Measurements from ENCODE around the gene ELF5.

ELF5 gene

DNA sequence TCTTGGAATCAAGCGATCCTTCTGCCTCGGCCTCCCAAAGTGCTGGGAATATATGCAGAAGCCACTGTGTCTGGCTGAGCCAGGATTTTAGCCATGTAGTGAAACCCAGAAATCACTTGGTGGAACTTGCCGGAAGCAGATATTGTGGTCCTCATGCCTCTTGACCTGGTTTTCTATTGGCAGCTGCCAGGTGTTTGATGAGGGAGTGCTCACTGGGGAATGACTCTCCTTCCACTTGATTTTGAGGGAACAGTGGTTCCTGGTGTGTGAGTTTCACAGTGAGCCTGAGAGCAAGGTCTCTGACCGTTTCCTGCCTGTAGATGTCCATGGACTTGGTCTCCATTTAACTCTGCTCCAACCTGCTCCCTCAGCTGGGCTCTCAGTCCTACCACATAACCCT is 34.7 kb upstream of the ELF5 start:
- TF ChIP-seq, protein P1, sequence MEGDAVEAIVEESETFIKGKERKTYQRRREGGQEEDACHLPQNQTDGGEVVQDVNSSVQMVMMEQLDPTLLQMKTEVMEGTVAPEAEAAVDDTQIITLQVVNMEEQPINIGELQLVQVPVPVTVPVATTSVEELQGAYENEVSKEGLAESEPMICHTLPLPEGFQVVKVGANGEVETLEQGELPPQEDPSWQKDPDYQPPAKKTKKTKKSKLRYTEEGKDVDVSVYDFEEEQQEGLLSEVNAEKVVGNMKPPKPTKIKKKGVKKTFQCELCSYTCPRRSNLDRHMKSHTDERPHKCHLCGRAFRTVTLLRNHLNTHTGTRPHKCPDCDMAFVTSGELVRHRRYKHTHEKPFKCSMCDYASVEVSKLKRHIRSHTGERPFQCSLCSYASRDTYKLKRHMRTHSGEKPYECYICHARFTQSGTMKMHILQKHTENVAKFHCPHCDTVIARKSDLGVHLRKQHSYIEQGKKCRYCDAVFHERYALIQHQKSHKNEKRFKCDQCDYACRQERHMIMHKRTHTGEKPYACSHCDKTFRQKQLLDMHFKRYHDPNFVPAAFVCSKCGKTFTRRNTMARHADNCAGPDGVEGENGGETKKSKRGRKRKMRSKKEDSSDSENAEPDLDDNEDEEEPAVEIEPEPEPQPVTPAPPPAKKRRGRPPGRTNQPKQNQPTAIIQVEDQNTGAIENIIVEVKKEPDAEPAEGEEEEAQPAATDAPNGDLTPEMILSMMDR (IDR thresholded peaks at IDR 0.05; ENCODE audit: low read depth, low read length, missing control alignments): no peak
- H3K4me3 ChIP-seq (replicated peaks; ENCODE audit: low read depth, low read length): no peak overlapping the region
- no peak for DNase-seq (ENCODE audit: extremely low read depth, low read depth)

DNA sequence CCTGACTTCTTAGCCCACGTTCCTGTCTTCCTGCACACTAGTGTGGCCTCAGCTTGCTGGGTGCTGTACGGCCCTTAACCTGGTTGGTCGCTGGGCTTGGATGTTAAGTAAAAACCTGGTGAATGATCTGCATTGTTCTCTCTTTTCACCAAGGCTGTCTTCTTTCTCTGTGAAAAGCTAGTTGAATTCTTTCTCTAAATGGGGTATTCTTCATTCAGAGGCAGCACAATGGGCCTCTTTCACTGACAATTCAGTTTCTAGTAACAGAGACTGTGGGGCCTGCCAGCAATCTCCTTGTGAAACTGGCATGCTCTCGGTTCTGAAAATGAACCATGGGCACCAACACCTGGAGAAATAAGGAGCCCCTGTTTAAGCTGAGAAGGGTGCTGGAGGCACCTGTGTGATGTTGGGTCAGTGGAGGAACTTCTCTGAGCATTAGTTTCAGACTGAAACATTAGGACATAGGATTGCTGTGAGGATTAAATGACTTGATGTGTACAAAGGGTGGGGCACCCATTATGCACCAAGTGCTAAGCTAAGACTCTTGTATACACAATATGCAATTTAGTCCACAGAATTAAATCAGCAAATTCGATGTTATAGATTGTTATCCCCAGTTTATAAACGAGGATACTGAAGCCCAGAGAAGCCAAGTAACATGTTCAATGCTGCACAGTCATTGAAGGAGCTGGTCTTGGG is 33.1 kb upstream of the ELF5 start:
- no peak overlapping the region for H3K4me3 ChIP-seq (replicated peaks; ENCODE audit: low read depth, low read length)
- TF ChIP-seq, protein P1 (IDR thresholded peaks at IDR 0.05; ENCODE audit: low read depth, low read length, missing control alignments): no peak
- no peak for DNase-seq (ENCODE audit: extremely low read depth, low read depth)

DNA sequence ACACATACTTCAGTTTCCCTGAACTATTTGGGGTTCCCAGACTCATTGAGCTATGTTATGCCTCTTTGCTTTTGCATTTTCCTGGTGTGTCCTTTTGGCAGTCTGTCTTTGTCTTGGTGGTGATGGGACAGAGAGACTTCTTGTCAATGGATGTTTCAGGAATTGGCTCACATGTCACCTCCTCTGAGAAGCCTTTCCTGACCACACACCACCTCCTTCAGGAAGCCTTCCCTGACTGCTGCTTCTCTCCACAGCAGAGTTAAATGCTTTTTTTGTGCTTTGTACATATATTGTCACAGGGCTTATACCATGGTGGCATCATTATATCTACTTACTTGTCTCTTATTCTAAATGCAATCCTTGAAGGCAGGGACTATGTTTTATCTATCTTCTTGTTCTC is 28.5 kb upstream of the ELF5 start:
- no peak overlapping the region for H3K4me3 ChIP-seq (replicated peaks; ENCODE audit: low read depth, low read length)
- TF ChIP-seq, protein P1 (IDR thresholded peaks at IDR 0.05; ENCODE audit: low read depth, low read length, missing control alignments): no peak
- DNase-seq (ENCODE audit: extremely low read depth, low read depth): no peak

DNA sequence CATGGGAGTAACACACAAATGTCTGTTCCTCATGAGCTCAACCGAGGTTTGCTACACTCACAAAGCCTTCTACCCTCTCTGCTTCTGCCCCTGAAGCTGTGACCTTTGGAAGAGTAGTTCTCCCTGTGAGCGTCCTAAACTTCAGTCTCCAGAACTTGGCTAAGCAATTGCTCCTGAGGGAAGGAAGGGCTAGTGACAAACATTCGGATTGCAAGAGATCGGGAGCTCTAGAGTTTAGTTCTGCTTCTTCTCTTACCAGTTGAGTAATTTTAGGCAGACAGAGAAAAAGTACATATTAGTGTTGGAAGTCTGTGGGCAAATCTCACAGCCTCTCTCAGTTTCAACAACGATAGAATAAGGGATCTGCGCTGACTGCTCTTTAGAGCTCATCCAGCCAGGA is 27.3 kb upstream of the ELF5 start:
- TF ChIP-seq, protein P1 (IDR thresholded peaks at IDR 0.05; ENCODE audit: low read depth, low read length, missing control alignments): no peak

DNA sequence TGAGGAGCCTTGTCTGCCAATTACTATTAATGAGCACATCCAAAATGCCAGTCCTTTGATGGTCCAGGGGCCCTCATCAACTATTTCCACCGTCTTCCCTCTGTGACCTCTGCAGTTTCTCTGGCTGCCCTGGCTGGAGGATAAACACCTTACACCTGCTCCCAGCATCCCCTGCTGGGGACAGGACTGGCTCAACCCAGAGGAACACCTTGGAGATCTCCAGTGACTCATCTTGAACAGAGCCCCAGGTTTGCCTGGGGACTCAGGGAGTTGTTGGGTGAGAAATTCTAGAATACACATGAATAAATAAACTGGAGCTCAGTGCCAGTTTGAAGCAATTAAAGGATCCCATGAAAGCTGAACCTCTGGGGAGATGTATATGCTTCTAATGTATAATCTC is 24.0 kb upstream of the ELF5 start:
- DNase-seq (ENCODE audit: extremely low read depth, low read depth): no peak
- H3K4me3 ChIP-seq (replicated peaks; ENCODE audit: low read depth, low read length): no peak overlapping the region
- TF ChIP-seq, protein P1 (IDR thresholded peaks at IDR 0.05; ENCODE audit: low read depth, low read length, missing control alignments): no peak

More for the DNA sequence above, 27.3 kb upstream of the ELF5 start:
- DNase-seq (ENCODE audit: extremely low read depth, low read depth): no peak
- no peak overlapping the region for H3K4me3 ChIP-seq (replicated peaks; ENCODE audit: low read depth, low read length)

DNA sequence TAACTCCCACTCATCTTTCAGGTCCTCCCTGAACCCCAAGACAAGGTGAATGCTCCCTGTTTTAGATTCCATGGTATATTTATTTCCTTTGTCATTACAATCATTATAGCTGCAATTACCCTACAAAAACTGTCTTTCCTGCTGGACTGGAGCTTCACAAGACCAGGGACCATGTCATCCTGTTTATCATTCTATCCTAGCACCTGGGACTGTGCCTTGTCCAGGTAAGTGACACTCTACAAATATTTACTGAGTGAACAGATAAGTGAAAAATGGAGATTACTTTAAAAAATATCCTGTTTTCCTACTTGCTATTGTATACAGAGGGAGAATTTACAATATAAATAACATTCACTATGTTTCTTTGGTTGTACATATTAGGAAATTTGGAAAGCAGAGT is 22.5 kb upstream of the ELF5 start:
- no peak overlapping the region for H3K4me3 ChIP-seq (replicated peaks; ENCODE audit: low read depth, low read length)
- DNase-seq (ENCODE audit: extremely low read depth, low read depth): no peak
- TF ChIP-seq, protein P1 (IDR thresholded peaks at IDR 0.05; ENCODE audit: low read depth, low read length, missing control alignments): no peak

DNA sequence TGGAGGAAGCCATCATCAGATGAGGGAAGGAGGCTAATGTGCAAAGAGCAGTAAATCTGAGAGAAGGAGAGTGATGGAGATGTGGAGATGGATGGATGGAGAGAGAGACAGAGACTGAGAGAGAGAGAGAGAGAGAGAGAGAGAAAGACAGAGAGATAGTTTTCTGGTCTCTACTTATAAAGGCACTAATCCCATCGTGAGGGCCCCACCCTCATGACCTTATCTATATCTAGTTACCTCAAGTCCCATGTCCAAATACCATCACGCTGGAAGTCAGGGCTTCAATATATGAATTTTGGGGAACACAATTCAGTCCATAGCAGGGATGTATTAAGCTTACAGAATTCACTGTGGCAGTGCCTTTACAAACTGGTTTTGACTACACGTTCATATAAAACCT is 21.2 kb upstream of the ELF5 start:
- TF ChIP-seq, protein P1 (IDR thresholded peaks at IDR 0.05; ENCODE audit: low read depth, low read length, missing control alignments): no peak
- no peak for DNase-seq (ENCODE audit: extremely low read depth, low read depth)

More for the DNA sequence above, 21.2 kb upstream of the ELF5 start:
- H3K4me3 ChIP-seq (replicated peaks; ENCODE audit: low read depth, low read length): no peak overlapping the region

Data from HFF-Myc (cell line).